Fibroblast of pulmonary artery (primary cell): ENCODE data around the gene FHDC1.
A peak's percentile ranks its signal among the peaks of the same experiment; 100 is the strongest.

Experiments used
- DNase-seq: peaks from one replicate; pipeline ENCODE4 v3.0.0-alpha.2; 2010; ENCODE audit warnings: low read depth
- H3K4me3 ChIP-seq: replicated peaks from 2 replicates; pipeline ENCODE4 v1.5.1; 2011; ENCODE audit warnings: low read depth, mild to moderate bottlenecking, control low read depth, low read length, moderate library complexity
- TF ChIP-seq, protein P1 (sequence below): IDR thresholded peaks from 2 replicates; pipeline ENCODE4 v1.5.1; 2011; ENCODE audit warnings: mild to moderate bottlenecking, control low read depth, low read length, inconsistent platforms; ENCODE audit errors: missing control alignments

The FHDC1 gene

DNA sequence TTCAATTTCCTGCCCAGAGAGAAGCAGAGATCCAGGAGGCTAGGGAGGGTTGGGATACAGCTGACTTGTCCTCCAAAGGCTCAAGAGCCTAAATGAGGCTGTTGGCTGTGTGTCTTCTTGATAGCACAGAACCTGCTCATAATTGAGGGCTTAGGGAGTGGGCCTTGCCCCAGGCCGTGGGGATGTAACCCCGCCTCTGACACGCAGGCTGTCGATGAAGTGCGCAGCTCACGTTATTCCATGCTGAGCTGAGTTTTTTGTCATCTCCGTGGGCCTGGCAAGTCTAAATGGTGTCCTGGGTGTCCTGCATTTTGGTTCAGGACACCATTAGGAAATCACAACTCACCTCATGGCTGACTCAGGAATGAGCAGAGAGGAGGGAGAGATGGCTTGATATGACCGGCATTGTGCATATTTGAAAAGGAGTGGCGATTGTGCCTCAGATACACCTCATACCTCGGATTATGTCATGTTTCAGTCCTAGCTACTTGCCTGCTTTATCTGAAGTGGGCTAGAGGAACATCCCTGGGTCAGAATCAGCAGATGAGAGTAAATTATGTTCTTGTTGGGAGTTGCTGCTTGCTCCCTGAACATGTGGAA, 43.7 kb downstream of the FHDC1 start:
- no peak for DNase-seq
- TF ChIP-seq, protein P1, sequence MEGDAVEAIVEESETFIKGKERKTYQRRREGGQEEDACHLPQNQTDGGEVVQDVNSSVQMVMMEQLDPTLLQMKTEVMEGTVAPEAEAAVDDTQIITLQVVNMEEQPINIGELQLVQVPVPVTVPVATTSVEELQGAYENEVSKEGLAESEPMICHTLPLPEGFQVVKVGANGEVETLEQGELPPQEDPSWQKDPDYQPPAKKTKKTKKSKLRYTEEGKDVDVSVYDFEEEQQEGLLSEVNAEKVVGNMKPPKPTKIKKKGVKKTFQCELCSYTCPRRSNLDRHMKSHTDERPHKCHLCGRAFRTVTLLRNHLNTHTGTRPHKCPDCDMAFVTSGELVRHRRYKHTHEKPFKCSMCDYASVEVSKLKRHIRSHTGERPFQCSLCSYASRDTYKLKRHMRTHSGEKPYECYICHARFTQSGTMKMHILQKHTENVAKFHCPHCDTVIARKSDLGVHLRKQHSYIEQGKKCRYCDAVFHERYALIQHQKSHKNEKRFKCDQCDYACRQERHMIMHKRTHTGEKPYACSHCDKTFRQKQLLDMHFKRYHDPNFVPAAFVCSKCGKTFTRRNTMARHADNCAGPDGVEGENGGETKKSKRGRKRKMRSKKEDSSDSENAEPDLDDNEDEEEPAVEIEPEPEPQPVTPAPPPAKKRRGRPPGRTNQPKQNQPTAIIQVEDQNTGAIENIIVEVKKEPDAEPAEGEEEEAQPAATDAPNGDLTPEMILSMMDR: no peak
- no peak overlapping the region for H3K4me3 ChIP-seq

DNA sequence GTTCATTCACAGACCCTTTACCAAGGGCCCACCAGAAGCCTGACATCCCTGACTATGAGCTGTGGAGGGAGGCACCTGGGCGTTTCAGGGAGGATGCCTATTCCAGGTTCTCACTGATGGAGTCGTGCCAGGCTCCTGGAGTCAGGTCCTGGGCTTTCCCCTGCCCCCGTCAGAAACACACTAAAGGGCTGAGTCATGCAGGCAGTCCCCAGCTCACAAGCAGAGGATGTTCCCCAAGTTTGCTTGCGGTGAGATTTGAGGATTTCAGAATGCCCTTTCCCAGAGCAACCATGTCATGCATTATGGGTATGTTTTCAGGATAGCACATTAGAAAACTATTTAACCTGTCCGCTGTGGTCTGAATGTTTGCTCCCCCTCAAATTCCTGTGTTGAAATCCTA, 45.2 kb downstream of the FHDC1 start:
- DNase-seq: no peak
- TF ChIP-seq, protein P1: no peak
- no peak overlapping the region for H3K4me3 ChIP-seq

DNA sequence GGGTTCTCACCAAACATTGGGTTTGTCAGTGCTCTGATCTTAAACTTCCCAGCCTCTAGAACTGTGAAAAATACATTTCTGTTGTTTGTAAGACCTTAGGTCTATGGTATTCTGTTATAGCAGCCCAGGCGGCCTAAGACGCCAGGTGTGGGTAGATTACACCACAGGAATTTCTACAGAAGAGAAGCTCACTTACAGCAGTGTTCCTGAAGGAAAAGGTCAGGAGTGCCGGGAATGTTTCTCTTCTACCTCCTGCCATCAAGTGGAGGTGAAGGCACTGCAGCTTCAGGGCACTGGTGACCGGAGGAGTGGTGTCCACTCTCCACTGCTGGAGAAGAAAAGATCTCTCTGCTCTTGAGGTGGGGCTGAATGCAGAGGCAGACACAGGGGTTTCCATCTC, 45.7 kb downstream of the FHDC1 start:
- no peak for DNase-seq
- TF ChIP-seq, protein P1: no peak
- H3K4me3 ChIP-seq: no peak overlapping the region

DNA sequence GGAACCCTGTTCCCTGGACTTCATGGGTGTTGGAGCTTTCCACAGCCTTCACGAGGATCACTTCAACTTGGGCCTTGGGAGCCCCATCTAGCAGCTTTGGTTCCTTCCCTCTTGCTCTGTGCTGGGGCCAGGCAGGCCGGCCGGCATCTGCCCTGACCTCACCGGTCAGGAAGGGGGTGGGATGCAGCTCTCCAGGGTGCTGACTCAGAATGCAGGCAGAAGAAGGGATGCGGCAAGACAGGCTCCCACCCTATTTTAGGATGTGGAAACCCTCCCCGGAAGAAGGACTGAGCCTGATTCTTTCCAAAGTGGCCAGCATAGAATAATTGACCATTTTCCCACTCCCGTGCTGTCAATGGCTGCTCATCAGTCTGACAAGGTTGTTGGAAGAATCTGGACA, 47.1 kb downstream of the FHDC1 start:
- TF ChIP-seq, protein P1: no peak
- DNase-seq: no peak
- H3K4me3 ChIP-seq: no peak overlapping the region

DNA sequence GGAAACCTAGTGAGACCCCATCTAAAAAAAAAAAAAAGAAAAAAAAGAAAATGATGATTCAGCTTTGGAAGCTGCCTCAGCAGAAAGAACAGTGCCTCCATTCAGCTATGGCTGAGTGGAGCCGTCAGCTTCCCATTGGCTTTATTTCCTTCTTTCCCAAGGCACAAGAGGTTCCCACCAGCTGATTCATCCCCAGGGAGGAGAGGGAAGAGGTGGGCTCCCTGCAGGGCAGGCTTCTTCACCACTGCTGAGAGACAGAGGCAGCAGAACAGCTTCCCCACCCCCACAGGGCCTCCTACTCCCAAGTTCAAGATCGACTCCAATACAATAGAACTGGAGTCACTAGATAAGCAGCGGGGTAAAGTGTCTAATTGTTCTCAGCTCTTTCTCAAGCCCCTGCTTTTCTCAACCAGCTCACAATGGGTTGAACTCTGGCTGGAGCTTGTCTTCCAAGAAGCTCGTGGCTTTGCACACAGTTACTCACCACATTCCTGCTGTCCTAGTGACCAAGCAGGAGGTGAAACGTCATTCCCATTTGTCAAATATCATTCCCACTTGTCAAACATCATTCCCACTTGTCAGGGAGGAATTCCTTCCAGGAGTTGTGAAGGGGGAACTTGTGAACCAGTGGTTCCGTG, 47.8 kb downstream of the FHDC1 start:
- TF ChIP-seq, protein P1: no peak
- H3K4me3 ChIP-seq: no peak overlapping the region
- DNase-seq: peak; percentile 47

DNA sequence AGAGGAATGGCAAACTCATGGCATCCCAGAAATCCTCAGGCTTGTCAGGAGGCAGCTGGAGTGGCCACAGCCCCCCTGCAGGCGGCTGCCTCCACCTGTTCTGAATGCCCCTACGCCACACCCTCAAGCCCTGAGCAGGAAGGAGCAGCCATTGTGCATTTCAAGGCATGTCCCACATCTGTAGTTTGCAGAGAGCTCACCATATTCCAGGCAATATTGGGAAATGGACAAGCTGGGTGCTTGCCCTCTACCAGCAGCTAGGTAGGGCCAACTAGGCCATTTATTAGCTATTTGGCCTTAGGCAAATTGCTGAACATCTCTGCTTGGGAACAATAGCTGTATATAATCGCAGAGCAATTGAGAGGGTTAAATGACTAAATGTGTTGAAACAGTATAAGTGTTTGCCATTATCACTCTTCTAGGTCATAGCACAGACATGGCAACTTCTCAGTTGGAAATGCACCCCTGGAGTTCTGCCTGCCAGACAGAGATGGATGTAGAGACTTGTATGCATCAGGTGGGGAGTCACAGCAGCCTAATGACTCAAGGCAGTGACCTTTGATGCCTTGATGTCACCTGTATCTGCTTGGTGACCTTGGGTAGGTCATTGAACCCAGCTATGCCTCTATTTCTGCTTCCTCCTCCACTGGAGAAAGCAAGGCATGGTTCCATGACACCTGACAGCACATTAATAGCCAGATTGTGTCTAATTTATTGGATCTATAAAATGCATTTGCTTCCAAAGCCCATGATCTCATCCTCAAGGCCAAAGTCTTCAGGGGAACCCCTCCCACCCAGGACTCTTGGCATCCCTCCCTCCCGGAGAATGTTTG, 52.8 kb downstream of the FHDC1 start:
- TF ChIP-seq, protein P1: no peak
- H3K4me3 ChIP-seq: no peak overlapping the region
- DNase-seq: no peak
